HG02938 (cell line): Measurements from ENCODE around the gene DEDD2.

Experiments
- ATAC-seq: cut with Tn5 transposase; IDR thresholded peaks from one replicate; pipeline ENCODE4 v1.9.1; 2021; ENCODE audit warnings: mild to moderate bottlenecking, moderate library complexity; ENCODE audit not compliant: unreplicated experiment

DEDD2 gene

GRCh38 chr19:42201489-42202289 lies 15.8 kb downstream of the DEDD2 start:
- ATAC-seq: no peak

GRCh38 chr19:42200116-42200715 lies 17.3 kb downstream of the DEDD2 start:
- no peak for ATAC-seq

- ATAC-seq: no peak
These were observed 17.9 kb downstream of the DEDD2 start for GRCh38 chr19:42199440-42200115.

GRCh38 chr19:42198676-42199439 lies 18.6 kb downstream of the DEDD2 start:
- no peak for ATAC-seq

- no peak for ATAC-seq
These were observed 20.1 kb downstream of the DEDD2 start for GRCh38 chr19:42197375-42197817.

GRCh38 chr19:42196011-42197001 lies 21.2 kb downstream of the DEDD2 start:
- no peak for ATAC-seq

GRCh38 chr19:42193706-42194105 lies 23.8 kb downstream of the DEDD2 start:
- ATAC-seq: no peak

- no peak for ATAC-seq
These were observed 24.2 kb downstream of the DEDD2 start for GRCh38 chr19:42193294-42193693.

GRCh38 chr19:42191855-42192254 lies 25.6 kb downstream of the DEDD2 start:
- ATAC-seq: no peak

- no peak for ATAC-seq
These were observed 26.1 kb downstream of the DEDD2 start for GRCh38 chr19:42191330-42191729.

- no peak for ATAC-seq
These were observed 28.3 kb downstream of the DEDD2 start for GRCh38 chr19:42189133-42189532.

GRCh38 chr19:42188665-42189064 lies 28.8 kb downstream of the DEDD2 start:
- no peak for ATAC-seq

- ATAC-seq: no peak
These were observed 32.2 kb downstream of the DEDD2 start for GRCh38 chr19:42185277-42185676.

- no peak for ATAC-seq
These were observed 33.0 kb downstream of the DEDD2 start for GRCh38 chr19:42184401-42184861.

GRCh38 chr19:42178791-42179674 lies 38.4 kb downstream of the DEDD2 start:
- ATAC-seq: no peak

- ATAC-seq: no peak
These were observed 39.8 kb downstream of the DEDD2 start for GRCh38 chr19:42177686-42178019.

- ATAC-seq: no peak
These were observed 40.3 kb downstream of the DEDD2 start for GRCh38 chr19:42176990-42177685.

- ATAC-seq: no peak
These were observed 40.9 kb downstream of the DEDD2 start for GRCh38 chr19:42176649-42176989.
